Stomach (tissue), 4 donors: Measurements from ENCODE around the gene PLOD2.

Experiments used
- POLR2AphosphoS5 ChIP-seq, 3 donors: sonication (generic); formaldehyde crosslinking; IDR thresholded peaks; one replicate each; pipeline ENCODE4 v1.6.1; 2016; ENCODE audit warnings: antibody characterized with exemption in 3 of 3
- TF ChIP-seq, protein P1 (sequence below), 7 experiments: fragments of 450-650 bp in 4 of 7; fragments of 200-600 bp in 3 of 7; sonication (generic) in 3 of 7; IDR thresholded peaks; one replicate each; pipeline ENCODE4 v1.5.1; 2016 to 2019; ENCODE audit warnings: antibody characterized with exemption in 7 of 7, control low read depth in 2 of 7, mild to moderate bottlenecking in 1 of 7

DNA sequence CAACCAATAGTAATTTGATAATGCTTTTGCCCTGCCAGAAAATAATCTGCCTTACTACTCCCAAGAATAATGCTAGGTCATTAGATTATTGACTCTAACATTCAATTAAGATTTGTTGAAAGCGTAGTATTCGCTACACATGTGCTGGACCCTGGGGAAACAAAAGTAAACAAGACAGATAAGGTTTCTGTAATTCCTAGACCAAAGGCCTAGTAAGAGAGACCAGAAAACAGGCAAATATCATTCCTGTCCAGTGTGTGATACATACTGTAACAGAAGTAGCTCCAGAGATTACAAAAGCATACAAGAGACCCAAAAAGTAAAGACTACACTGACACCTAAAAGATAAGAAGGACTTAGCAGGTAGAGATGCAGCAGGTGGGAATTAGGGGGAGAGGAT lies 60.8 kb downstream of the PLOD2 start:
- no peak for TF ChIP-seq POLR2AphosphoS5 (IDR thresholded peaks at IDR 0.05)
- TF ChIP-seq, protein P1, sequence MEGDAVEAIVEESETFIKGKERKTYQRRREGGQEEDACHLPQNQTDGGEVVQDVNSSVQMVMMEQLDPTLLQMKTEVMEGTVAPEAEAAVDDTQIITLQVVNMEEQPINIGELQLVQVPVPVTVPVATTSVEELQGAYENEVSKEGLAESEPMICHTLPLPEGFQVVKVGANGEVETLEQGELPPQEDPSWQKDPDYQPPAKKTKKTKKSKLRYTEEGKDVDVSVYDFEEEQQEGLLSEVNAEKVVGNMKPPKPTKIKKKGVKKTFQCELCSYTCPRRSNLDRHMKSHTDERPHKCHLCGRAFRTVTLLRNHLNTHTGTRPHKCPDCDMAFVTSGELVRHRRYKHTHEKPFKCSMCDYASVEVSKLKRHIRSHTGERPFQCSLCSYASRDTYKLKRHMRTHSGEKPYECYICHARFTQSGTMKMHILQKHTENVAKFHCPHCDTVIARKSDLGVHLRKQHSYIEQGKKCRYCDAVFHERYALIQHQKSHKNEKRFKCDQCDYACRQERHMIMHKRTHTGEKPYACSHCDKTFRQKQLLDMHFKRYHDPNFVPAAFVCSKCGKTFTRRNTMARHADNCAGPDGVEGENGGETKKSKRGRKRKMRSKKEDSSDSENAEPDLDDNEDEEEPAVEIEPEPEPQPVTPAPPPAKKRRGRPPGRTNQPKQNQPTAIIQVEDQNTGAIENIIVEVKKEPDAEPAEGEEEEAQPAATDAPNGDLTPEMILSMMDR (IDR thresholded peaks at IDR 0.05): no peak
